Heart right ventricle (tissue), 16 donors: Measurements from ENCODE around the gene TEDDM1. TPM values are rescaled to one million over a fixed set of nuclear protein-coding genes. Genes with fewer than 3 reads are reported as not detected.

Experiments
- ATAC-seq, 8 donors: fragments of 200-7000 bp; cut with Tn5 transposase; one replicate each; pipeline ENCODE4 v1.9.1; 2020; ENCODE audit warnings: mild to moderate bottlenecking in 8 of 8, moderate library complexity in 8 of 8, moderate number of reproducible peaks in 1 of 8
- DNase-seq, 2 donors: peaks; one replicate each; pipeline ENCODE4 v3.0.0-alpha.2; 2020
- H3K27ac ChIP-seq, 10 donors: fragments of 200-600 bp; sonication (generic) in 2 of 10; one replicate each; pipeline versions ENCODE4 v1.5.0 to v1.8.0; 2020 to 2022; ENCODE audit warnings: mild to moderate bottlenecking in 3 of 10
- H3K27me3 ChIP-seq, 7 donors: fragments of 200-600 bp; one replicate each; pipeline ENCODE4 v1.8.0; 2021 to 2022; ENCODE audit warnings: mild to moderate bottlenecking in 2 of 7
- H3K36me3 ChIP-seq, 9 donors: fragments of 200-600 bp; sonication (generic) in 1 of 9; one replicate each; pipeline versions ENCODE4 v1.5.0 to v1.8.0; 2020 to 2022; ENCODE audit warnings: mild to moderate bottlenecking in 2 of 9
- H3K4me1 ChIP-seq, 9 donors: fragments of 200-600 bp; sonication (generic) in 1 of 9; one replicate each; pipeline versions ENCODE4 v1.5.0 to v1.8.0; 2020 to 2022; ENCODE audit warnings: mild to moderate bottlenecking in 4 of 9
- H3K4me3 ChIP-seq, 10 donors: fragments of 200-600 bp; sonication (generic) in 2 of 10; one replicate each; pipeline versions ENCODE4 v1.5.0 to v1.8.0; 2020 to 2022; ENCODE audit warnings: mild to moderate bottlenecking in 7 of 10, moderate library complexity in 2 of 10
- H3K9me3 ChIP-seq, 11 donors: fragments of 200-600 bp in 10 of 11; sonication (generic) in 2 of 11; one replicate each; pipeline versions ENCODE4 v1.5.0 to v1.8.0; 2013 to 2022; ENCODE audit warnings: mild to moderate bottlenecking in 2 of 11, control low read depth in 1 of 11, moderate library complexity in 1 of 11
- WGBS, 2 donors: extraction: QIAGEN DNeasy Blood & Tissue Kit; methylation state at CpG; one replicate each; pipeline ENCODE4 v1.1.7; 2013; ENCODE audit warnings: inconsistent platforms in 1 of 2; 5-methylcytosine and 5-hydroxymethylcytosine counted together
- intact Hi-C, 10 donors: fragments of 100-400 bp; cut with DNase I; formaldehyde crosslinking; loops; one replicate each; pipeline versions ENCODE4 v1.11.1 to v1.14.2; 2022
- polyA plus RNA-seq, 2 donors: library from polyadenylated mRNA; stranded (reverse); fragments of 200-250 nt; gene quantifications; one replicate each; pipeline ENCODE4 v1.2.3, GENCODE V29; 2013
- total RNA-seq, 10 donors: library from RNA; stranded (reverse); fragmentation: NEBNext Ultra II Directional in 3 of 10; extraction: Animal tissue kit (Norgen Biotek cat#: 25700) in 3 of 10; gene quantifications; one replicate each; pipeline versions ENCODE4 v1.2.1 to v1.2.4, GENCODE V29; 2021 to 2023
- TF ChIP-seq, protein P1 (sequence below), 9 donors: fragments of 200-600 bp; sonication (generic) in 2 of 9; IDR thresholded peaks; one replicate each; pipeline versions ENCODE4 v1.5.0 to v1.8.0; 2021 to 2022; ENCODE audit warnings: antibody characterized with exemption in 9 of 9, mild to moderate bottlenecking in 5 of 9, moderate library complexity in 1 of 9
- donor health status: Arrhythmogenic right ventricular cardiomyopathy.
- donor health status: ischemic (EF 13 %, LVEDD 7.1; RV severe dilation, severe dysfunction).
- donor health status: healthy with polysubstance abuse.
- donor health status: DM: no; HTN: yes; CAD: no.
- donor health status: DM: no; HTN: no; CAD: no.
- donor health status: ischemic (EF 25% LVEDD 6.9; RV normal size, moderate dysfunction).
- donor health status: ischemic (EF 25% LVEDD 5.7; RV mildly dilated, moderate dysfunction).
- donor health status: healthy.
- donor health status: DM: yes; HTN: yes; CAD: no.
- donor health status: Ischemic cardiomyopathy.
- donor health status: ischemic (EF 35%, LVEDD 5.7; RV mildly dilated, moderate dysfunction).
- donor health status: nonischemic (EF 11% LVEDD 7.7; RV severe dilation, severe dysfunction).
- donor health status: DM: yes; HTN: yes; CAD: no.
- donor health status: PGD.
- donor health status: ischemic (EF 29% LVEDD 5.4; RV normal size, mild dysfunction).
- donor health status: nonischemic (EF 23%, LVEDD 6.1; RV moderate dilation, normal function).

The TEDDM1 gene
- total and polyA plus RNA-seq, 12 donors, result not detected

DNA sequence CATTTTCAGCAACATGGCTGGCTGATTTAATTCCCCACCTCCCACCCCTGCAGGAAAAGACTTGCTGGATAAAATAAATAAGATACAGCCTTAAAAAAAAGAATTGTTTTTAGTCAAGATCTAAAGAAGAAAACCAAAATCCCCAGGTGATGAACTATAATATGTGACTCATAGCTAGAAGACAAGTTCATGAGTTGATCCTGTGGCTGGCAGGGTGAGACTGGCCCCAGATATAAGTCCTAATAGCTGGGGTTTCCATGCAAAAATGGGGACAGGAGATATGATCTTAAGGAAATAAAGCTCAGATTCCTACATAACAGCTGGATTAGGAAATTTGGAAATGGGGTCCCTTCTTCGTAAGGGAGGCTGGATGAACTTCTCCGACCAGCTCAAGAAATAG, 27.6 kb upstream of the TEDDM1 start:
- no peak for ATAC-seq

DNA sequence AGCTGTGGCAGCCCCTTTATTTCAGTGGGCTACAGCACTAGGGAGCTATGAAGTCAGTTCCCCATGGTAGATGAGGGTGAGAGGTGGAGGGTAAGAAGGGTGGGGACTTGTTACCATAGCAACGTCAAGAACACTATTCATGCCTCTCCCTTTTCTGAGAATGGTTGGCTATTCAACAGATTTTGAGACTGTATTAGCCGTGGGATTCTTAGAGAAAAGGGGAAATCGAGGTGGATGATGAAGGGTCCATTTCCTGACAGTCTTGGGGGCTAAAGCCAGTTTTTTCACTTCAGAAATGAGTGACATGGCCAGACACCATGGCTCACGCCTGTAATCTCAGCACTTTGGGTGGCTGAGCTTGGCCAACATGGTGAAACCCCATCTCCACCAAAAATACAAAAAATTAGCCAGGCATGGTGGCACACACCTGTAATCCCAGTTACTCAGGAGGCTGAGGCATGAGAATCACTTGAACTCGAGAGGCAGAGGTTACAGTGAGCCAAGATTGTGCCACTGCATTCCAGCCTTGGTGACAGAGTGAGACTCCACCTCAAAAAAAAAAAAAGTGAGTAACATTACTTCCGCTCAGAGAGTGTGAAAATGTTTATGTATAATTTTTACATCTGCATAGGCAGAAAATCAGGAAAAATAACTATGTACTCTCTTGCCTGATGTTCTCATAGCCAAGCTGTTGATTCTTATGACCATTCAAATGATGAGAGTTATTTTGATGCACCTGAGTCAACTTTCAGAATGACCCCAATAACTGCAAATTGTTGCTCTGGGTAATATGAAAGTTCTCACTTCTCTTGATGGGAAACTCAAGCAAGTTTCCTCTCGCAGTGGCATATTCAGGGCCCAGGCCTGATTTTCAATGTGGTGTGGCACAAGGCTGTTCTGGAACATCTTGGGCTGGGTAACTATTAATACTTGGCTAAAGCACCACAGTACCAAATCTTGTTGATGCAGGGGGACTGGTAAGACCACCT, 26.3 kb upstream of the TEDDM1 start:
- Histone ChIP-seq H3K4me3 (no peak overlapping the region), H3K36me3 (no peaks in the 10 kb centered on the region), H3K27ac (no peak overlapping the region), H3K4me1 (peaks cover 0 to 11% (median 0%) of the 10 kb centered on the region in 9 donors), H3K27me3 (peaks cover 0 to 7% (median 3%) of the 10 kb centered on the region in 7 donors), H3K9me3 (no peaks in the 10 kb centered on the region)
- WGBS, 2 donors, result 80 to 81% methylated on average over 7 of the region's 7 CpGs
- intact Hi-C loops, result no loop called here
- TF ChIP-seq, protein P1, sequence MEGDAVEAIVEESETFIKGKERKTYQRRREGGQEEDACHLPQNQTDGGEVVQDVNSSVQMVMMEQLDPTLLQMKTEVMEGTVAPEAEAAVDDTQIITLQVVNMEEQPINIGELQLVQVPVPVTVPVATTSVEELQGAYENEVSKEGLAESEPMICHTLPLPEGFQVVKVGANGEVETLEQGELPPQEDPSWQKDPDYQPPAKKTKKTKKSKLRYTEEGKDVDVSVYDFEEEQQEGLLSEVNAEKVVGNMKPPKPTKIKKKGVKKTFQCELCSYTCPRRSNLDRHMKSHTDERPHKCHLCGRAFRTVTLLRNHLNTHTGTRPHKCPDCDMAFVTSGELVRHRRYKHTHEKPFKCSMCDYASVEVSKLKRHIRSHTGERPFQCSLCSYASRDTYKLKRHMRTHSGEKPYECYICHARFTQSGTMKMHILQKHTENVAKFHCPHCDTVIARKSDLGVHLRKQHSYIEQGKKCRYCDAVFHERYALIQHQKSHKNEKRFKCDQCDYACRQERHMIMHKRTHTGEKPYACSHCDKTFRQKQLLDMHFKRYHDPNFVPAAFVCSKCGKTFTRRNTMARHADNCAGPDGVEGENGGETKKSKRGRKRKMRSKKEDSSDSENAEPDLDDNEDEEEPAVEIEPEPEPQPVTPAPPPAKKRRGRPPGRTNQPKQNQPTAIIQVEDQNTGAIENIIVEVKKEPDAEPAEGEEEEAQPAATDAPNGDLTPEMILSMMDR (IDR thresholded peaks at IDR 0.05), result no peak
- DNase-seq (no peak), ATAC-seq (no peak)

More for the DNA sequence above, 27.6 kb upstream of the TEDDM1 start:
- Histone ChIP-seq H3K4me1 (peaks cover 0 to 11% (median 0%) of the 10 kb centered on the region in 9 donors), H3K4me3 (no peak overlapping the region), H3K9me3 (no peaks in the 10 kb centered on the region), H3K27me3 (peaks cover 0 to 3% (median 0%) of the 10 kb centered on the region in 7 donors), H3K27ac (no peak overlapping the region), H3K36me3 (no peaks in the 10 kb centered on the region)
- TF ChIP-seq, protein P1 (IDR thresholded peaks at IDR 0.05), result no peak
- 90 to 94% methylated on average over 2 of the region's 2 CpGs for WGBS, 2 donors
- no peak for DNase-seq
- intact Hi-C loops, result no loop called here

DNA sequence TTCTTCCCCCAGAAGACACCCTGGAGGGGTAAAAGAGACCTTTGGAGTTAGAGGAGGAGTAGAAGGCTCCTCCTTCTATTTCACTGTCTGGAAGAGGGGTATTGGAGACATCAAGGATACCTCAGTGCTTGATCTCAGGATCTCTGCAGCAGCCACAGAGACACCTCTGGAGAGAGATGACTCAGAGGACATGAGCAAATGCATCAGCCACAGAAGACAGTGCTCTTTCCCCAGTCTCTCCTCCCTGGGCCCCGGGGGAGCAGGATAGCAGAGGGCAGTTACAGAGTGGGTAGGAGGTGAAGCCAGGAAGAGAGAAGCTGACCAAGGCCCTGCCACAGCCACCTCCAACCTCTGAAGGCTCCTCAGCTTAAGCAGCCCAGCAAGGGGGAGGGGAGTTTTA, 15.3 kb upstream of the TEDDM1 start:
- 71 to 76% methylated on average over 1 of the region's 1 CpG for whole genome bisulfite sequencing, 2 donors

DNA sequence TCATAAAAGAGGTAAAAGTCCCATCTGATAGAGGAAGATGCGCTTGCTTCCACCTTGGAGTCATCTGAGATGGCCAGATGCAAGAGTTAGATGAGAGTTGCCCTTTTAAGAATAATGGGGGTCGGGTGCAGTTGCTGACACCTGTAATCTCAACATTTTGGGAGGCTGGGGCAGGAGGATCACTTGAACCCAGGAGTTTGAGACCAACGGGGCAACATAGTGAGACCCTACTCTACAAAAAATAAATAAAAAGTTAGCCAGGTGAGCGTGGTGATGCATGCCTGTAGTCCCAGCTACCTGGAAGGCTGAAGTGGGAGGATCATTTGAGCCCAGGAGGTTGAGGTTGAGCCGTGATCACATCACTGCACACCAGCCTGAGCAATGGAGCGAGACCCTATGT, 13.5 kb upstream of the TEDDM1 start:
- Histone ChIP-seq H3K27ac (no peak overlapping the region), H3K27me3 (peaks cover 0 to 9% (median 3%) of the 10 kb centered on the region in 7 donors), H3K36me3 (no peaks in the 10 kb centered on the region), H3K4me3 (no peak overlapping the region), H3K4me1 (peaks cover 0 to 11% (median 4%) of the 10 kb centered on the region in 9 donors), H3K9me3 (no peaks in the 10 kb centered on the region)
- DNase-seq, result no peak
- WGBS, 2 donors, result 89 to 91% methylated on average over 6 of the region's 6 CpGs
- TF ChIP-seq, protein P1 (IDR thresholded peaks at IDR 0.05), result no peak
- ATAC-seq, result no peak
- intact Hi-C loops, result no loop called here

More for the DNA sequence above, 15.3 kb upstream of the TEDDM1 start:
- ATAC-seq (no peak), DNase-seq (no peak)
- H3K4me3 ChIP-seq, result no peak overlapping the region
- intact Hi-C loops, result no loop called here
- H3K27me3 ChIP-seq, result peaks cover 0 to 9% (median 3%) of the 10 kb centered on the region in 7 donors
- peaks cover 0 to 4% (median 2%) of the 10 kb centered on the region in 9 donors for H3K4me1 ChIP-seq
- H3K9me3 ChIP-seq, result no peaks in the 10 kb centered on the region
- H3K27ac ChIP-seq, result no peak overlapping the region
- H3K36me3 ChIP-seq, result no peaks in the 10 kb centered on the region
- TF ChIP-seq, protein P1 (IDR thresholded peaks at IDR 0.05), result no peak
